GM19372 (cell line): ENCODE results near the gene ZBED3.
"Not testable (repeated sequence)": the region's sequence is repeated elsewhere in the genome, so short reads cannot be mapped to it uniquely, and the experiment has no call there.

Experiments
- ATAC-seq: cut with Tn5 transposase; IDR thresholded peaks from one replicate; pipeline ENCODE4 v1.9.1; 2021; ENCODE audit warnings: mild to moderate bottlenecking, low read depth, moderate library complexity; ENCODE audit not compliant: unreplicated experiment

The ZBED3 gene

GRCh38 chr5:77080479-77080878 lies 6.6 kb downstream of the ZBED3 start:
- ATAC-seq: not testable (repeated sequence)

- no peak for ATAC-seq
Measured at GRCh38 chr5:77077829-77078176, 9.3 kb downstream of the ZBED3 start.

- peak; percentile 92 for ATAC-seq
Measured at GRCh38 chr5:77076961-77077828, 9.9 kb downstream of the ZBED3 start.

GRCh38 chr5:77074745-77075144 lies 12.3 kb downstream of the ZBED3 start:
- ATAC-seq: no peak

- no peak for ATAC-seq
Measured at GRCh38 chr5:77073667-77074066, 13.4 kb downstream of the ZBED3 start.

- ATAC-seq: no peak
Measured at GRCh38 chr5:77066823-77067442, 20.2 kb downstream of the ZBED3 start.

GRCh38 chr5:77066184-77066583 lies 20.9 kb downstream of the ZBED3 start:
- no peak for ATAC-seq

GRCh38 chr5:77065256-77065655 lies 21.8 kb downstream of the ZBED3 start:
- no peak for ATAC-seq

- ATAC-seq: no peak
Measured at GRCh38 chr5:77064040-77064439, 23.0 kb downstream of the ZBED3 start.

- no peak for ATAC-seq
Measured at GRCh38 chr5:77046416-77047073, 40.5 kb downstream of the ZBED3 start.

- ATAC-seq: no peak
Measured at GRCh38 chr5:77035950-77036349, 51.1 kb downstream of the ZBED3 start.

- ATAC-seq: no peak
Measured at GRCh38 chr5:77033338-77033737, 53.7 kb downstream of the ZBED3 start.

GRCh38 chr5:77032635-77033034 lies 54.5 kb downstream of the ZBED3 start:
- no peak for ATAC-seq

- ATAC-seq: no peak
Measured at GRCh38 chr5:77031891-77032290, 55.2 kb downstream of the ZBED3 start.

- peak; percentile 99 for ATAC-seq
Measured at GRCh38 chr5:77030097-77031071, 56.7 kb downstream of the ZBED3 start, which contains the start of gene AGGF1. AGGF1 (plus strand) TSS chr5:77030404; CDS start chr5:77030767, 363 bp downstream.

GRCh38 chr5:77029376-77029885 lies 57.7 kb downstream of the ZBED3 start:
- ATAC-seq: no peak

- ATAC-seq: no peak
Measured at GRCh38 chr5:77028631-77029375, 58.3 kb downstream of the ZBED3 start.

GRCh38 chr5:77024490-77024889 lies 62.6 kb downstream of the ZBED3 start:
- ATAC-seq: no peak
